C4-2B (cell line): ENCODE data around the gene ZFYVE19.
A peak's percentile ranks its signal among the peaks of the same experiment; 100 is the strongest.

Source experiments
- H3K27ac ChIP-seq: fragments of 450-650 bp; 2 replicates; pipeline ENCODE4 v1.5.1; 2017
- ZFX ChIP-seq: fragments of 450-650 bp; IDR thresholded peaks from 2 replicates; pipeline ENCODE4 v1.6.1; 2017
- TF ChIP-seq, protein P1 (sequence below): fragments of 450-650 bp; conservative IDR thresholded peaks from 2 replicates; pipeline ENCODE4 v1.5.1; 2017; ENCODE audit warnings: mild to moderate bottlenecking

The ZFYVE19 gene

DNA sequence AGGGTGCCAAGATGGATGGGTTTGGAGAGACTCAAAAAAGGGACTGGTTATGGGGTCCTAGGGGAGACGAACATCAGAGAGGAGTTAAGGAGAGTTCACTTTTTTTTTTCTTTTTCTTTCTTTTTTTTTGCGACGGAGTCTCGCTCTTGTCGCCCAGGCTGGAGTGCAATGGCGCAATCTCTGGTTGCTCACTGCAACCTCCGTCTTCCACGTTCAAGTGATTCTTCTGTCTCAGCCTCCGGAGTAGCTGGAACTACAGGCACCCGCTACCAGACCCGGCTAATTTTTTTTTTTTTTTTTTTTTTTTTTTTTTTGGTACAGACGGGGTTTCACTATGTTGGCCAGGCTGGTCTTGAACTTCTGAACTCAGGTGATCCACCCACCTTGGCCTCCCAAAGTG is 38.1 kb downstream of the ZFYVE19 start:
- peak overlapping the region; percentile 93 for H3K27ac ChIP-seq
- TF ChIP-seq, protein P1, sequence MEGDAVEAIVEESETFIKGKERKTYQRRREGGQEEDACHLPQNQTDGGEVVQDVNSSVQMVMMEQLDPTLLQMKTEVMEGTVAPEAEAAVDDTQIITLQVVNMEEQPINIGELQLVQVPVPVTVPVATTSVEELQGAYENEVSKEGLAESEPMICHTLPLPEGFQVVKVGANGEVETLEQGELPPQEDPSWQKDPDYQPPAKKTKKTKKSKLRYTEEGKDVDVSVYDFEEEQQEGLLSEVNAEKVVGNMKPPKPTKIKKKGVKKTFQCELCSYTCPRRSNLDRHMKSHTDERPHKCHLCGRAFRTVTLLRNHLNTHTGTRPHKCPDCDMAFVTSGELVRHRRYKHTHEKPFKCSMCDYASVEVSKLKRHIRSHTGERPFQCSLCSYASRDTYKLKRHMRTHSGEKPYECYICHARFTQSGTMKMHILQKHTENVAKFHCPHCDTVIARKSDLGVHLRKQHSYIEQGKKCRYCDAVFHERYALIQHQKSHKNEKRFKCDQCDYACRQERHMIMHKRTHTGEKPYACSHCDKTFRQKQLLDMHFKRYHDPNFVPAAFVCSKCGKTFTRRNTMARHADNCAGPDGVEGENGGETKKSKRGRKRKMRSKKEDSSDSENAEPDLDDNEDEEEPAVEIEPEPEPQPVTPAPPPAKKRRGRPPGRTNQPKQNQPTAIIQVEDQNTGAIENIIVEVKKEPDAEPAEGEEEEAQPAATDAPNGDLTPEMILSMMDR = no peak
- TF ChIP-seq ZFX = no peak

DNA sequence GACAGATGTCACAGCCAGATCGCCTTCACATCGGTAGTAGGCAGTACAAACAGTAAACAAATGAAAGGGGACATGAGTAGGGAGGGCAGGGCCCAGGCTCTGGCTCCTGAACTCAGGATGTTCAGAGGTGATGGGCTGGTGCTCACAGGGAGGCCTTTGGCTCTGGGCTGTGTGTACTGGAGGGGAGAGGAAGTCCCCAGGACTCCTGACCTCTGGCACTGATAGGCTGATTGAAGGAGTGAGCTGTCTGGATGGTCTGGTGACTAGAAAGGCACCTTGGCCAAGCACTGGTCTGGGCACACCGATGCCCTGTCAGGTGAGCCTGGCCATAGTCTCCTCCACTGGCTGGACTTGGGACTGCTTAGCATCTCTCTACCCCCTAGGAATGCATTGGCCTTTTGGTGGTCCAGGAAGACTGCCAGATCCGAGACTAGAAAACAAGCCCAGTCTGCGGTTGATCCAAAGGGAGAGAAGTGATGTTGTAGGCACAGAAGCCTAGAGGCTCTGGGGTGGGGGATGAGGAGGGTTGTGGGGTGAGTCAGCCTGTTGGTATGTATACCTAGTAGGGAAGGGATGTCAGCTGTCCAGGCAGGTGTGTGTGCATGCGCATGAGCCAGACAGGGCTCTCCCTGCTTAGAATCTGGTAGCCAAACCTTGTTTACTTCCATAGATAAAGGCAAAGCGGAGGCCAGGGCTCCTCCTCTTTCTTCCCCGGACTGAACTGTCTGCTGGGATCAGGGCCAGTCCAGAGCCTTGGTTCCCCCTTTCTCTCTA is 38.8 kb downstream of the ZFYVE19 start:
- H3K27ac ChIP-seq = peak overlapping the region; percentile 93
- TF ChIP-seq ZFX = no peak
- TF ChIP-seq, protein P1 = no peak

DNA sequence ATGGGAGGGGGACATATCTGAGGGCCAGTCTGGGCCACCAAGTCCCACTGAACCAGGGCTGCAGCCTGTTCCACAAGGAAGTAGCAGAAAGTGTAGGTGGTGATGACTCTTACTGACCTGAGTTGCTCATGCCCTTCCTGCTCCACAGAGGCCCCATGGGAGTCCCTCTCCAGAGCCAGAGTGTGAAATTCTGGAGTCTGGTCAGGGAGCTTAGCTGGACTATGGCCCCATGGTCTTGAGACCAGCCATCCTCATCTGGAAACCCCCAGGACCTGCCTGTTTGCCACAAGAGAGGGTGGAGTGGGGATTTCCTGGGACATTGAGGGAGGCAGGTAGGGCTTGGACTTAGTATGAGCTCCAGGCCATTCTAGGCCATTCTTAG is 39.9 kb downstream of the ZFYVE19 start:
- no peak for TF ChIP-seq ZFX
- TF ChIP-seq, protein P1 = no peak
- H3K27ac ChIP-seq = peak overlapping the region; percentile 93

DNA sequence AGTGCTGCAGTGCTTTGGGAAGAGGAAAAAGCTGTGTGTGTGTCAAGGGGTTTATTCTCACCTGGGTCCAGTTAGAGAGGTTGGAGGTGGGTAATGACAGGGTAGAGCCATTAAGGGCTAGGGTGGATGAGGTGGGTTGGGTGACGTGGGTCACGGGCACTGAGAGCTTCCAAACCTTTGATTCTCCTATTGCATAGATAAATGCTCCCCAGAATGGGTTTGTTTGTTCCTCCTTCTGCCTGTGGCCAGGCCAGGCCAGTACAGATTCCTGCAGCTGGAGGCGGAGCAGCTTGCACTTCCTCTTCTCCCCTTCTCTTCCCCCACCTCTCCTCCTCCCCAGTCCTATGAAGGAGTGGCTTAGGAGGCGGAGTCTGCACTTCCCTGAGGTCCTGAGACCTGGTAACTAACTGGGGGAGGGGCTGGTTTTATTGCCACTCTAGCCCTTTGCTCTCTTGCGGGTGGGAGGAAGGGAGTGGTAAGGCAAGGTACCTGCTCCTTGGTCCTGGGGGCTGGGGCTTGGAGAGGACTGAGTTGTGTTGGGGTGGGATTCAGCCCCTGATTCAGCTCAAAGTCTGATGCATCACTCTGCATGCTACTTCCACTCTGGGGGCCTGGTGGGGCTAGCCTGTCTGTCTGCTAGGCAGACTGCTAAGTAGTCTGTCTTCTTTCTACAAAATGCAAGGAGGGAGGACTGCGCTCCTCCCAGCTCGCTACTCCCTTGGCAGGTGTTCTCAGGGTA is 40.5 kb downstream of the ZFYVE19 start:
- H3K27ac ChIP-seq = peak overlapping the region; percentile 93
- no peak for TF ChIP-seq ZFX
- TF ChIP-seq, protein P1 = no peak

DNA sequence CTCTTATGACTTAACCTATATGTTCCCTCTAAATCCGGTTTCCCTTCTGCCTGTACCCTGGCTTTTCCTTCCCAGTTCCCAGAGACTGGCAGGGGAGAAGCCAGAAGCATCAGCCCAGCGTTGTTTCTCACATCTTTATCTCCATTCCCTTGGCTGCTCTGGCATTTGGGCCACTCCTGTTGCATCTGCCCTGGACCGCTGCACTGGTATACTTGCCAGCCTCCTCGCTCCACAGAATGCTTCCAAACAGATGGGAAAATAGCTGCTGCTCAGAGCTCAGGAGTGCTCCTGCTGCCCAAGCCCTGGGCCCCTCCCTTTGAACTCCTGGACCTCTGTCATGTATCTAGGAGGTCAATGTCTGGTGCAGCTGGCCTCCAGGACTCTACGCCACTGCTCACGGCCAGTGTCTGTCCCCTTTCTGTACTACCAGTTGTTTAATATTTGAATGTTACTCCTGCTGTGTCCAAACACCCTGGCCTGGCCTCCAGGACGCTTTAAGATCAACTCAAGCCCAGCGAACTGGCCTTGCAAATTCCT is 43.8 kb downstream of the ZFYVE19 start:
- TF ChIP-seq, protein P1 = no peak
- no peak for TF ChIP-seq ZFX
- no peak overlapping the region for H3K27ac ChIP-seq

DNA sequence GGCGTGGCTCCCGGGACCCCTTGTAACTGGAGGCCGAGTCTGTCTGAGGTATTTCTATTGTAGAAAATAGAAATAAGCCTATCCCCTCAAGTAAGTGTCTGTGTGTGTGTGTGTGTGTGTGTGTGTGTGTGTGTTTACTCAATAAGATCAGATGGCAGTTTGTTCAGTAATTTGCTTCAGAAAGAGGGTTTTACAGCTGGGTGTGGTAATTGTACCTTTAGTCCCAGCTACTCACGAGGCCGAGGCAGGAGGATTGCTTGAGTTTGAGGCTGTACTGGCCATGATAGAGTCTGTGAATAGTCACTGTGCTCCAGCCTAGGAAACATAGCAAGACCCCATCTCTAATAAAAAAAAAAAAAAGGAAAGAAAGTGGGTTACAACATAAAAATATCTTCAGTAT is 45.6 kb downstream of the ZFYVE19 start:
- H3K27ac ChIP-seq = no peak overlapping the region
- no peak for TF ChIP-seq ZFX
- TF ChIP-seq, protein P1 = no peak

DNA sequence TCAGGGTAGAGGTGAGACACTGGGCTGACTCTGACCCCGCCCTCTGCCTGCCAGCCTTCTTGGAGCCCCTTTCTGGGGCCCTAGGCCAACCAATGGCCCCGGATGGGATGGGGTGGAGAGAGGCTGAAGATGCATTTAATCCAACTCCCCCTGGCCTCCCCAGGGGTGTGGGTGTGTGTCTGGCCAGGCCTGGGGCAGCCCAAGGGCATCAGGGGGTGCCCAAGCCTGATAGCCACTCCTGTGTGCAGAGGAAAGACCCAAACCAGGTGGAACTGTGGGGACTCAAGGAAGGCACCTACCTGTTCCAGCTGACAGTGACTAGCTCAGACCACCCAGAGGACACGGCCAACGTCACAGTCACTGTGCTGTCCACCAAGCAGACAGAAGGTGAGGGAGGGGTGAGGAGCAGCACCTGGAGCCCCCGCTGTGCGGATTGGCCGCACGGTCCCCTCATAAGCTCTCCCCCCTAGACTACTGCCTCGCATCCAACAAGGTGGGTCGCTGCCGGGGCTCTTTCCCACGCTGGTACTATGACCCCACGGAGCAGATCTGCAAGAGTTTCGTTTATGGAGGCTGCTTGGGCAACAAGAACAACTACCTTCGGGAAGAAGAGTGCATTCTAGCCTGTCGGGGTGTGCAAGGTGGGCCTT is 46.5 kb downstream of the ZFYVE19 start:
- TF ChIP-seq ZFX = no peak
- TF ChIP-seq, protein P1 = no peak
- no peak overlapping the region for H3K27ac ChIP-seq
